Suppressor macrophage (primary cell): ENCODE data around the gene IL15RA.
"Not testable (repeated sequence)": the region's sequence is repeated elsewhere in the genome, so short reads cannot be mapped to it uniquely, and the experiment has no call there.

Experiments
- DNase-seq, 4 experiments: peaks; one replicate each; pipeline ENCODE4 v3.0.0-alpha.2; 2020 to 2022

The IL15RA gene

DNA sequence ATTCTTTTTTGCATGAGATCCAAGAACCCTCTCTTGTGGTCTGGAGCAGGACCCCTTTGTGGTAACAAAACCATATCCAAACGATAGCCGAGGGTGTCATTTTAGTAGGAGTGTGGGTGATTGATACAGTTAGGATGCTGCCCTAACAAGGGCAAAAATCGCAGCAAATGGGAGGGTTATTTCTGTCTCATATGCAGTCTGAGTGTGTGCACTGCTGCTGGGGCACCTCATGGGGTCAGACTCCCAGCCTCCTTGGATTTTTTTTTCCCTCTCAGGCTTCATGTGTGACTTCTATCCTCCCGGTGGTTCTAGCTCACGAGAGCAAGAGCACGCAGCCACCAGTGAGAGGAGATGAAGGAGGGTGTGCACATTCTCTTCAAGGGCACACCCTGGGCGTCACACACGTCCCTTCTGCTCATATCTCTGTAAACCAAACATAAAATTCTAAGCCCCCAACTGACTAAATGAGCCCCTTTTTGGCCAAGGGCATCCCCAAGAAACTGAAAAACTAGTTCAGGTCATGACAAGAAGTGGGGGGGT, 28.6 kb upstream of the IL15RA start:
- DNase-seq: no peak

- DNase-seq: not testable (repeated sequence)
Measured at GRCh38 chr10:6005161-6005804, 27.9 kb upstream of the IL15RA start.

- no peak for DNase-seq
Measured at GRCh38 chr10:6002809-6003510, 25.6 kb upstream of the IL15RA start.

DNA sequence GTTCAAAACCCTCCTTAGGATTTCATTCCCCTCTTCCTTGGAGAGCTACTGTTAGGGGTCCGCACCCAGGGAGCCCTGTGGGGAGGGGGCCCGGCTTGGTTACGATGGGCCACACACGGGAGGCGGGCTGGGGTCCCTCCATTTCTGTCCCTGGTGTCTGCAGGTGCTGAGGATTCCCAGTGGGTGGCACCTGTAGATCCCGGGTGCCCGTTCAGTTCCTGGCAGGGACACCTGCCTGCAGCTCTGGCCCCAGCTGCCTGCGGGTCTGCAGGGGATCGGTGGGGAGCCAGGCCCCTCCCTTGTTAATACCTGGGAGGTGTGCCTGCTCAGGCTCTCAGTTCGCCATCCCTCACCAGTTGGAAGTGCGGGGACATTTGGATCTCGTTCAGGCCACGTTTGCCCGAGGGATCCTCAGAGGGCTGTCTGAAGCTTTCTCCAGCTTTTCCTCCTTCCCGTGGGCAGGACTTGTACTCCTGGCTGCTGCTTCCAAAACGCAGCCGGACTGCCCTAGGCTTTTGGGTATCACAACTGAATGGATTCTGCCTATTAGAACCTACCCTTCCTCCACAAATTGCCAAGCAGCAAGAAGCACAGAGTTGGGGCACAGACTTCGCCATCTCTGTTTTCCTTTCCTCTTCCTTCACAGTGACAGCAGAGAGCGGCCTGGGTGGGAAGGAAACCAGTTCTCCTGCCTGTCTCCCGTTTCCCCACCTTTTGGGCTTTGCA, 22.3 kb upstream of the IL15RA start:
- DNase-seq: no peak

DNA sequence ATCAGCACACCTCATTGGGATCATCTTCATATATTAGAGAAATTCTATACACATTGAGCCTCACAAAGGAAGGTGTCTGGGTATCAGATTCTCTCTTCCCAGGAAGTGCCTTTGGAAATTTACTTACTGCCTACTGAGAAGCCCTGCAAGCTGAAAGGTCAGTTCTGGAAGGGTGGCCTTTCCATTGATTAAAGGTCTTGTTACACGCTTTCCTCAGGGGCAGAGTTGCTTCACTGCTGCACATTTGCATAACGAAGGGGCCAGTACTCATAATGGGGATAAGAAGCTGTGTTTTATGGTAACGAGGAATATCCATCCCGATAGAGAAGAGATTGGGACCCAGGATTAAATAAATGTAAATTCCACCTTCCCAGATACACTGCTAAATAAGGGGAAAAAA, 19.4 kb upstream of the IL15RA start:
- DNase-seq: no peak

DNA sequence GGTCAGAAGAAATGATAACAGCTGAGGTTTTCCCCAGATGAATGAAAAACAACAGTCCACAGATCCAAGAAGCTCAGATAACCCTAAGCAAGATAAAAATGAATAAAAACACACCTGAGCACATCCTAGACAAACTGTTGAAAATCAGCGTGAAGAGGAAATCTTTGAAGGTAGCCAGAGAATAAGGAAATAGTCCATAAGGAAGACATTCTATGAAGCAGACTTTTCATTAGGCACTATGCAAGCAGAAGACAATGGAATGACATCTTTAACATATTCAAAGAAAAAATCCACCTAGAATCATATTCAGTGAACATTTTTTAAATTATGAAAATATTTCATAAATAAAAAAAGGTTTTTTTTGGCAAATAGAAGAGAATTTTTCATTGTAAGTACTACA, 15.1 kb upstream of the IL15RA start:
- DNase-seq: no peak

DNA sequence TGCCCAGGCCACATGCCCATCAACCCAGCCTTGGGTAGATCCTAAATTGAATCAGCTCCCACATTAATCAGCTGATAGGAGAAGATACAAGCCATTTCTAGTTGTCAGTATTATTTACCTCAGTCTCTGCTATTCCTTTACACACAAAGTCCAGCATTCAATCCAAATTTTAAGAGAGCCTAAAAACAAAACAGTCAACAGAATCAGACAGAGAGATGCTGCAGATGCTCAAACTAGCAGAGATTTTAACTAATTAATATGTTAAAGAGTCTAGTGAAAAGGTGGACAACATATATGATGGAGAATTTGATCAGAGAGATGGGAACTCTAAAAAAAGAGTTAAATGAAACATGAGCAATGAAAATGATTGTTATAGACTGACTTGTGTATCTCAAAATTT, 14.4 kb upstream of the IL15RA start:
- DNase-seq: no peak

DNA sequence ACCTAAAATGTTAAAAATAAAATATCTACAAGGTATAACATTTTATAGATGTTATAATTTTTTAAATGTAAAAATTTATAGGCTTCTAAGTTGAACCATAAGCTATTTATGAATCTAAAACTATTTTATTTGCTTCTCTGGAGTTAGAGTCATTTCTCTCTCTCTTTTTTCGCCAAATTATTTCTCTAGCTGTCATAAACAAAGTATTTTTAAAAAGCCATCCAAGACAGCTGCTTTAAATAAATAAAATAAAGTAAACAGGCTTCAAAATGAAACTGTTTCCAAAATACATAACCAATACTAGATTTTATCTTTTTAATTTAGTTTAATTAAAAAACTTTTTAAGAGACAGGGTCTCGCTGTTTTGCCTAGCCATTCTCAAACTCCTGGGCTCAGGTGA, 12.4 kb upstream of the IL15RA start:
- DNase-seq: no peak

DNA sequence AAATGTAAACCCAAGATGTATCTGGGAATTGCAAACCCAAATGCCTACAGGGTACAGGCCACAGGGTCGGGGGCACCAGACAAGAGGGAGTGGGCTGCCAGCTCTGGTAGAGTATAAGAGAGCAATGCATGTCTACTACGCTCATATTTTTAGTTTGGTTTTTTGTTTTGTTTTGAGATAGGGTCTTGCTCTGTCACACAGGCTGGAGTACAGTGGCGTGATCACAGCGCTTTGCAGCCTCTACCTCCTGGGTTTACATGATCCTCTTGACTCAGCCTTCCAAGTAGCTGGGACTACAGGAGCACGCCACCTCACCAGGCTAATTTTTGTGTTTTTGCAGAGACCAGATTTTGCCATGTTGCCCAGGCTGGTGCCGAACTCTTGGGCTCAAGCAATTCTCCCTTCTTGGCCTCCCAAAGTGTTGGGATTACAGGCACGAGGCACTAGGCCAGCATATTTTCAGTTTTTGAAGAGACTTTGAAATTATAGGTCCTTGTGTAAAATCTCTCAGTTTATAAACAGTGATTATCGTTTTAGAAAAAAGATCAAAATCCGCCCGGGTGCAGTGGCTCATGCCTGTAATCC, 11.1 kb upstream of the IL15RA start:
- no peak for DNase-seq

GRCh38 chr10:5987747-5988146, 10.4 kb upstream of the IL15RA start:
- DNase-seq: peak in 3 of 4 experiments; percentile 31 to 40 (median 37)

DNA sequence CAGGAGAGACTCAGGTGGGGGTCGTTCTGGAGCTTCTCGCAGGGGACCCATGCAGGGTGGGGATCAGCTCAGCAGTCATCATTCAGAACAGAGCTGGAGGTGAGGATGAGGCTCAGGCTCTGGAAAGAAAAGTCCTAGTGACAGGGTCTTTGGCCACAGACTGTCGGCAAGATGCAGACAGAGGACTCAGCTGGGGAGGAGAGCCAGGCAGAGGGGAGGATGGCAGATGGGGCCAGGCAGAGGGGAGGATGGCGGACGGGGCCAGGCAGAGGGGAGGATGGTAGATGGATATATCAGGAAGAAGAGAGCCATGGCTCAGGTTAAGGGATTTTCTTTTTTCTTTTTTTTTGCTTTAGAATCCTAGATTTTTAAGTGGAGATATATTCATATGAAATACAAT, 7.7 kb upstream of the IL15RA start:
- no peak for DNase-seq

- no peak for DNase-seq
Measured at GRCh38 chr10:5983774-5984173, 6.4 kb upstream of the IL15RA start.

DNA sequence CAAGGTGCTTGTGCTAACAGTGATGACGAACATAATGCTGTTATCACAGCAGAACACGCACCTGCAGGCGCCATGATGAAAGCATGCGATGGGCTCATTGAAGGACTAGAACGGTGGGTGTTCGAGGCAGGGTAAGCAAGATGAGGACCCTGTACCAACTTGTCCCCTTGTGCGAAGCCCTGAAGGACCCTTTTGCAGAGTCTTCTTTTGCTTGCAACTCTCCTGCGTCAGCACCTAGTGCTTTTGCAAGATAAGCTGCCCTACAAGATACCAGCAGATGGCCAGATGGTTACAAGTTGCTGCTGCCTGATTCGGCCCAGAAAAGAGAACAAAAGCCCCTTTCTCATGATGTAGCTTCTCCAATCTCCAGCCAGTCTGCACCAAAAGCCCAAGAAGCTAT, 4.2 kb upstream of the IL15RA start:
- no peak for DNase-seq

DNA sequence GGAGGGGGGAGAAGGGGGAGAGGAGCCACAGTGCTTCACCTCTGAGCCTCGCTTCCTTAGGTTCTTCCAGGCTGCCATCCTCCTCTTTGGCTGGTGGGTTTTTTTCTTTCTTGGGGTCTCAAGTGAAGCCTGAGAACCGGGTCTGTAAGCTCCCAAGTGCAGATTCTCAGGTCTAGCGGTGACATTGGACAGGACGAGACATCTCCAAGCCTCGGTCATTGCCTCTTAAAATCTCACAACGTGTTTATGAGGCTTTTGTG, 817 bp upstream of the IL15RA start:
- no peak for DNase-seq

DNA sequence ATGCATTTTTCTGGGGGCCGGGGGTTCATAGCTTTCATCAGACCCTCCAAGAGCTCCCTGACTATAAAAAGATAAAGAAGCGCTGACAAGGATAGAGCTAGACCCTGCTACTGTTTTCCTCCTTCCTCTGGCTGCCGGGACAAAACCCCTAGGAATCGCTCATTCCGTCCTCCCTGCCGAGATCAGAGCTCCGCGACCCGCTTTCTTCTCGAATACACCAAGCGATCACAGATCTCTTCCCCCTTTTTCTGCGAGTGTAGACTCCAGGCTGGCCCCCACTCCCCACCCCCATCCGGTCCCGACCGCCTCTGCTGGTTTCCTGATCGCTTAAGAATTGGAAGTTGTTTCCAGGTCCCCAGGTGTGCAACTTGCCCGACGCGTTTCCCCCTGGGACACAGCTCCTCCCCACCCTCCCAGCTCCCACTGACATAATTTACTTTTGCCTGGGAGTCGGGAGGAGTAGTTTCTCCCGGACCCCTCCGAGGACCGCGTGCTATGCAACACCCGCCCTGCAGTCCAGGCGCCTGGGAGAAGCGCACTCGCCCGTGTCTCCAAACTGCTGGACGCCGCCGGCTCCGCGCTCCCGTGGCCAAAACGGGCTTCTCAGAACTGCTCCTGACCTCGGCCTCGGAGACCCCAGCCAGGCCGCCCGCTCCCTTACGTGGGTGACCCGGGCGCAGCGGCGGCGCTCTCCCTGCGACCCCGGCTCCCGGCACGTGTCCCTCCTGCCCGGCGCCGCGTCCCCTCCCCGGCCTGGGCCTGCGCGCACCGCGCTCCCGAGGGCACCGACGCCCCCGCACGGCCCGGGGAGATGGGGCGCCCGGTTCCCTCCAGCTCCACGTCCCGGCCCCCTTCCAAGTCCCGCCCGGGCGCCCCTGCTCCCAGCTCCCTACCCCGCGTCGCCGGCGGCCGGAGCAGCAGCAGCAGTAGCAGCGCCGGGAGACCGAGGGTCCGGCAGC, 552 bp downstream of the IL15RA start:
- peak; percentile 30 to 75 (median 57) for DNase-seq

DNA sequence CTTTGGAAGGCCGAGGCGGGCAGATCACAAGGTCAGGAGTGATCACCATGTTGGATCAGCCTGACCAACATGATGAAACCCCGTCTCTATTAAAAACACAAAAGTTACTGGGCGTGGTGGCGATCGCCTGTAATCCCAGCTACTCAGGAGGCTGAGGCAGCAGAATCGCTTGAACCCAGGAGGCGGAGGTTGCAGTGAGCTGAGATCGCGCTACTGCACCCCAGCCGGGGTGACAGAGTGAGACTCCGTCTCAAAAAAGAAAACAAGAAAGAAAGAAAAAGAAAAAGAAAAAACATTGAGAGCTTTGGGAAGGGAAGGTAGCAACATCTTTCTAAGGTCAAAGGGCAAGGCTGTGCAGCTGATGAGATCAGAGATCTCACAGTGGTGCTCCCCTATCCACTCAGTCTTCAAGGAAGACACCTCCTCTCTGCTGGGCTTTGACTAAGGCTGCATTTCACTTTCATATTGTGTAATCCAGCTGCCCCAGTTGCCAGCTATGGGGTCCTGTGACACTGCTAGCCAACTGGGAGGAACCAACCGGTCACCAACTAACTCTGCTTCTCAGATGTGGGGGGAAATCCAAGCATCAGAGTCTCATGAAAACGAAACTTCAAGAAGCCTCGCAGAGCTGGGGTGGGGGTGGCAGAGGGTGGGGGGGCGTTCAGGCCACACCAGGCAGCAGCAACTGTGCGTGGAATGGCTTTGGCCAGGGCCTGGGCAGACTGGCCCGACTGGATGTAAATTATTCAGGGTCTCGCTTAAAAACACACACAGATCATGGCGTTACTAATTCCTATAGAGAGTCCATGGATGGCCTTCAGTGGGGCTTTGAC, 1.5 kb downstream of the IL15RA start:
- DNase-seq: peak; percentile 68 to 85 (median 79)

- DNase-seq: no peak
Measured at GRCh38 chr10:5973069-5973468, 4.3 kb downstream of the IL15RA start.

GRCh38 chr10:5971886-5972285, 5.5 kb downstream of the IL15RA start:
- DNase-seq: peak in 2 of 4 experiments; percentile 12 to 26

GRCh38 chr10:5971315-5971832, 6.0 kb downstream of the IL15RA start:
- peak; percentile 31 to 66 (median 55) for DNase-seq

GRCh38 chr10:5970527-5970926, 6.8 kb downstream of the IL15RA start:
- DNase-seq: no peak

DNA sequence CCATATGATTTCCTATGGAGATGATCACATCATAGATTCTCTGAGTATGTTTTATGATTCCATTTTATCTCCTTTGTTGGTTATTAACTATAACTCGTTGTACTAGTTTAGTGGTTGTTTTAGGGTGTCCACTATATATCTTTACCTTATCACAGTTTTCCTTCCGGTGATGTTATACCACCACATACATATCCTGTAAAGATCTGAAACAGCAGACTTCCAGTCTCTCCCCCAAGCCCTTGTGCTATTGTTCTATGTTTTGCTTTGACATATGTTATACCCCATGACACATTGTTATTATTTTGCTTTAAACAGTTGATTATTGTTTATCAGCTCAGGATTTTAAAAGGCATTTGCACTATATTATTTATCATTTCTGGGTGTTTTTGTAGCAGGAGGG, 7.3 kb downstream of the IL15RA start:
- DNase-seq: no peak
